Measurements from ENCODE around the gene WFS1. TPM values are rescaled to one million over a fixed set of nuclear protein-coding genes. Genes with fewer than 3 reads are reported as not detected.

WFS1 gene
- total RNA-seq, 1 donor, result 14.3 TPM

DNA sequence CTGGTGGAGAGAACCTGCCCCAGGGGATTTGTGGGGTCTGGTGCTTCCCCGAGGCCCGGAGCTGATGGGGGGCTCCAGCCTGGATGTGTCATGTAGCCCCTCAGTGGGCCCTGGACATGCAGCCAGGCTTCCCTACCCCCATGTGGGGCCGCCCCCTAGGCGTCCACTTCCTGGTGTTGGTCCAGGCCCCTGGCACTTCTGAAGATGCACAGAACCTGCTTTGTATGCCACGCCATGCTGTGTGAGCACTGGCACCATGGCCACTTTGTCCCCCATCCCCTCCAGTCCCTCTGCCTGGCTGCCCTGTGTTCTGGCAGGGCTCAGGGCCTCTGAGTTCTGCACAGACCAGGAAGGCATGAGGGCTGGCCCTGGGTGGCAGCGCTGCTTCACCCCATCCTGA lies 29.2 kb downstream of the WFS1 start:
- TF ChIP-seq, protein P1, sequence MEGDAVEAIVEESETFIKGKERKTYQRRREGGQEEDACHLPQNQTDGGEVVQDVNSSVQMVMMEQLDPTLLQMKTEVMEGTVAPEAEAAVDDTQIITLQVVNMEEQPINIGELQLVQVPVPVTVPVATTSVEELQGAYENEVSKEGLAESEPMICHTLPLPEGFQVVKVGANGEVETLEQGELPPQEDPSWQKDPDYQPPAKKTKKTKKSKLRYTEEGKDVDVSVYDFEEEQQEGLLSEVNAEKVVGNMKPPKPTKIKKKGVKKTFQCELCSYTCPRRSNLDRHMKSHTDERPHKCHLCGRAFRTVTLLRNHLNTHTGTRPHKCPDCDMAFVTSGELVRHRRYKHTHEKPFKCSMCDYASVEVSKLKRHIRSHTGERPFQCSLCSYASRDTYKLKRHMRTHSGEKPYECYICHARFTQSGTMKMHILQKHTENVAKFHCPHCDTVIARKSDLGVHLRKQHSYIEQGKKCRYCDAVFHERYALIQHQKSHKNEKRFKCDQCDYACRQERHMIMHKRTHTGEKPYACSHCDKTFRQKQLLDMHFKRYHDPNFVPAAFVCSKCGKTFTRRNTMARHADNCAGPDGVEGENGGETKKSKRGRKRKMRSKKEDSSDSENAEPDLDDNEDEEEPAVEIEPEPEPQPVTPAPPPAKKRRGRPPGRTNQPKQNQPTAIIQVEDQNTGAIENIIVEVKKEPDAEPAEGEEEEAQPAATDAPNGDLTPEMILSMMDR (IDR thresholded peaks at IDR 0.05; ENCODE audit: insufficient read depth, low read length), result no peak
- DNase-seq (ENCODE audit: low read depth), result no peak

DNA sequence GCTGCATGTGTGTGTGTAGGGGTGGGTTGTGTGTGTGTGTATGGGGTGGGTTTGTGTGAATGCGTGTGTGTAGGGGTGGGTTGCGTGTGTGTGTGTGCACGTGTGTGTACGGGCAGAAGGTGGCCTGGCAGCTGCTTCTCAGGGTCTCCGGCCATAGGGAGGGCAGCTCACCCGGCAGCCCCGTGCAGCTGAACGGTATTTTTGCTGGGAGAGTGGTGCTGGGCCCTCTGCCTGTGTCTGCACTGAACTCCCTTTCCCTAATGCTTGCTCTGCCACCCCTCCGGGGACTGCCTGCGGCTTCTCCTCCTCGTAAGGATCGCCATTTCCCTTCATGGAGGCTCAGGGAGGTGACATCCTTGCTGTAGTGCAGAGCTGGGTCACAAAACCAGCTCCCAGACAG lies 30.2 kb downstream of the WFS1 start:
- no peak overlapping the region for H3K4me3 ChIP-seq (ENCODE audit: low read depth, low read length)
- DNase-seq (ENCODE audit: low read depth), result no peak
- TF ChIP-seq, protein P1 (IDR thresholded peaks at IDR 0.05; ENCODE audit: insufficient read depth, low read length), result no peak

More for the DNA sequence above, 29.2 kb downstream of the WFS1 start:
- H3K4me3 ChIP-seq (ENCODE audit: low read depth, low read length), result no peak overlapping the region

- TF ChIP-seq, protein P1 (IDR thresholded peaks at IDR 0.05; ENCODE audit: insufficient read depth, low read length), result no peak
- H3K4me3 ChIP-seq (ENCODE audit: low read depth, low read length), result no peak overlapping the region
- DNase-seq (ENCODE audit: low read depth), result no peak
These were observed 30.7 kb downstream of the WFS1 start for GRCh38 chr4:6300359-6300758.

DNA sequence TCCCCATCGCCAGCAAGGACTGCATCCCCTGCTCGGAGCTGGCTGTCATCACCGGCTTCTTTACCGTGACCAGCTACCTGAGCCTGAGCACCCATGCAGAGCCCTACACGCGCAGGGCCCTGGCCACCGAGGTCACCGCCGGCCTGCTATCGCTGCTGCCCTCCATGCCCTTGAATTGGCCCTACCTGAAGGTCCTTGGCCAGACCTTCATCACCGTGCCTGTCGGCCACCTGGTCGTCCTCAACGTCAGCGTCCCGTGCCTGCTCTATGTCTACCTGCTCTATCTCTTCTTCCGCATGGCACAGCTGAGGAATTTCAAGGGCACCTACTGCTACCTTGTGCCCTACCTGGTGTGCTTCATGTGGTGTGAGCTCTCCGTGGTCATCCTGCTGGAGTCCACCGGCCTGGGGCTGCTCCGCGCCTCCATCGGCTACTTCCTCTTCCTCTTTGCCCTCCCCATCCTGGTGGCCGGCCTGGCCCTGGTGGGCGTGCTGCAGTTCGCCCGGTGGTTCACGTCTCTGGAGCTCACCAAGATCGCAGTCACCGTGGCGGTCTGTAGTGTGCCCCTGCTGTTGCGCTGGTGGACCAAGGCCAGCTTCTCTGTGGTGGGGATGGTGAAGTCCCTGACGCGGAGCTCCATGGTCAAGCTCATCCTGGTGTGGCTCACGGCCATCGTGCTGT lies 31.5 kb downstream of the WFS1 start:
- DNase-seq (ENCODE audit: low read depth), result no peak
- TF ChIP-seq, protein P1 (IDR thresholded peaks at IDR 0.05; ENCODE audit: insufficient read depth, low read length), result no peak

GRCh38 chr4:6301732-6302442 lies 32.2 kb downstream of the WFS1 start:
- TF ChIP-seq, protein P1 (IDR thresholded peaks at IDR 0.05; ENCODE audit: insufficient read depth, low read length), result no peak
- no peak for DNase-seq (ENCODE audit: low read depth)
- no peak overlapping the region for H3K4me3 ChIP-seq (ENCODE audit: low read depth, low read length)

More for the DNA sequence above, 31.5 kb downstream of the WFS1 start:
- no peak overlapping the region for H3K4me3 ChIP-seq (ENCODE audit: low read depth, low read length)

DNA sequence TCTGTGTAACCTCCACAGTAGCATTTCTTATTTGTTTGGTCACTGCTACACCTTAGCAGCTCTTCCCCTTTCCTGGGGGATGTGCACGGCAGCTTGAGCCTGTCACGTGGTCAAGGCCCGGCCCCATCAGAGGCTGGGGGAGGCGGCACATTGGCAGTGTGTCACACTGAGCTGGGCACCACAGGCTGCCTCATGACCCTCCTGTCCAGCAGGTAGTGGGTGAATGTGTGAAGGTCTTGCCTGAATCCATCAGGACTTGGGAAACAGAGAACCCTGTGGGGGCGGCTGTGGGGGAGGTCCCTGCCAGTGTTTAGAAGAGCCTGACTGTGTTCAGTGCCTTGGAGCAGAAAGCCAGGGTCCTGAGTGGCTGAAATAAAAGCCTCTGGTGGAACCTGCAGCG lies 33.2 kb downstream of the WFS1 start:
- H3K4me3 ChIP-seq (ENCODE audit: low read depth, low read length), result no peak overlapping the region
- no peak for DNase-seq (ENCODE audit: low read depth)
- TF ChIP-seq, protein P1 (IDR thresholded peaks at IDR 0.05; ENCODE audit: insufficient read depth, low read length), result no peak

Data from fibroblast of the aortic adventitia (primary cell).